H1 (cell line): ENCODE data around the gene RGS2. TPM values are rescaled to one million over a fixed set of nuclear protein-coding genes. Genes with fewer than 3 reads are reported as not detected.
A peak's percentile ranks its signal among the peaks of the same experiment; 100 is the strongest.

ENCODE experiments used
- CTCF ChIA-PET: fragments of 300-600 bp; sonication (Branson Sonifier 250); formaldehyde crosslinking; loops from one replicate; lab custom pipeline; 2021; ENCODE audit not compliant: partially characterized antibody; lab: Charles Lee
- POLR2A ChIA-PET: fragments of 300-600 bp; sonication (Branson Sonifier 250); formaldehyde crosslinking; loops from one replicate; lab custom pipeline; 2021; ENCODE audit warnings: inconsistent platforms; ENCODE audit not compliant: partially characterized antibody; lab: Charles Lee
- DNase-seq, 2 experiments: peaks; one replicate each; pipeline versions ENCODE4 v3.0.0 to v3.0.0-alpha.2; 2010 to 2022; ENCODE audit warnings: low spot score in 2 of 2, low read depth in 1 of 2, mixed read lengths in 1 of 2
- FAIRE-seq: peaks from 2 replicates; lab custom pipeline; 2011; peaks lifted over from hg19 to GRCh38; lab: Jason Lieb, UNC
- H2AFZ ChIP-seq: 2 replicates; pipeline ENCODE4 v1.8.1; 2012; ENCODE audit warnings: low read length, inconsistent platforms
- H2AK5ac ChIP-seq: 2 replicates; pipeline ENCODE4 v1.6.1; 2013; ENCODE audit warnings: low read depth, low read length
- H2BK120ac ChIP-seq: replicated peaks from 2 replicates; pipeline ENCODE3; 2013; ENCODE audit warnings: low read depth, low read length, inconsistent platforms
- H2BK12ac ChIP-seq: 2 replicates; pipeline ENCODE4 v1.6.1; 2013; ENCODE audit warnings: low read depth, low read length
- H2BK15ac ChIP-seq: 2 replicates; pipeline ENCODE4 v1.6.1; 2013; ENCODE audit warnings: low read length
- H2BK20ac ChIP-seq: 2 replicates; pipeline ENCODE4 v1.6.1; 2013; ENCODE audit warnings: low read length
- H2BK5ac ChIP-seq: 2 replicates; pipeline ENCODE4 v1.6.1; 2013; ENCODE audit warnings: low read depth, low read length
- H3K14ac ChIP-seq: 2 replicates; pipeline ENCODE4 v1.6.1; 2013; ENCODE audit warnings: inconsistent platforms; ENCODE audit not compliant: insufficient read length
- H3K18ac ChIP-seq: 2 replicates; pipeline ENCODE4 v1.6.1; 2013; ENCODE audit warnings: low read length; ENCODE audit errors: extremely low read depth
- H3K23ac ChIP-seq: 2 replicates; pipeline ENCODE4 v1.6.1; 2013; ENCODE audit warnings: inconsistent platforms; ENCODE audit not compliant: insufficient read length
- H3K23me2 ChIP-seq: 2 replicates; pipeline ENCODE4 v1.6.1; 2013; ENCODE audit warnings: low read depth, low read length
- H3K27ac ChIP-seq: 2 replicates; pipeline ENCODE4 v1.6.1; 2011; ENCODE audit warnings: low read depth, low read length, inconsistent platforms
- H3K27me3 ChIP-seq, 4 experiments: replicated peaks in 1 of 4; 1 replicate in 1 of 4; 2 replicates in 3 of 4; pipeline versions ENCODE4 v1.6.1 to v1.8.1; 2011 to 2013; ENCODE audit warnings: low read length in 3 of 4, mild to moderate bottlenecking in 3 of 4, inconsistent platforms in 2 of 4, mixed read lengths in 2 of 4, moderate library complexity in 1 of 4; ENCODE audit not compliant: control insufficient read depth in 3 of 4, insufficient read depth in 3 of 4; ENCODE audit errors: extremely low read depth in 1 of 4
- H3K36me3 ChIP-seq, 4 experiments: 2 replicates each; pipeline versions ENCODE4 v1.6.1 to v1.8.1; 2011 to 2013; ENCODE audit warnings: mild to moderate bottlenecking in 4 of 4, low read length in 3 of 4, moderate library complexity in 2 of 4, control low read depth in 1 of 4, inconsistent platforms in 1 of 4; ENCODE audit not compliant: insufficient read depth in 4 of 4, control insufficient read depth in 2 of 4
- H3K4ac ChIP-seq: replicated peaks from 2 replicates; pipeline ENCODE3; 2013; ENCODE audit warnings: low read length, low read depth, mixed read lengths, inconsistent platforms; ENCODE audit not compliant: insufficient read length
- H3K4me1 ChIP-seq, 4 experiments: replicated peaks in 1 of 4; 1 replicate in 1 of 4; 2 replicates in 3 of 4; pipeline versions ENCODE4 v1.6.1 to v1.8.1; 2011 to 2013; ENCODE audit warnings: low read length in 3 of 4, inconsistent platforms in 2 of 4, mixed read lengths in 1 of 4; ENCODE audit not compliant: insufficient read depth in 4 of 4, control insufficient read depth in 3 of 4
- H3K4me2 ChIP-seq, 2 experiments: 2 replicates each; pipeline versions ENCODE4 v1.6.1 to v1.8.1; 2011 to 2013; ENCODE audit warnings: low read depth in 2 of 2, low read length in 2 of 2, control low read depth in 1 of 2, inconsistent platforms in 1 of 2, mild to moderate bottlenecking in 1 of 2; ENCODE audit not compliant: insufficient read depth in 1 of 2
- H3K4me3 ChIP-seq, 4 experiments: fragments of 200-600, 300-600 bp in 1 of 4; sonication (generic), shearing (Covaris generic), sonication (Bioruptor Twin) in 1 of 4; 2 replicates each; pipeline versions ENCODE4 v1.5.1 to v1.8.1; 2011 to 2016; ENCODE audit warnings: low read length in 4 of 4, low read depth in 3 of 4, control low read depth in 2 of 4, inconsistent platforms in 2 of 4, mild to moderate bottlenecking in 2 of 4, mixed read lengths in 1 of 4, moderate library complexity in 1 of 4; ENCODE audit not compliant: insufficient read depth in 2 of 4; ENCODE audit errors: extremely low read depth in 1 of 4
- H3K56ac ChIP-seq: replicated peaks from 2 replicates; pipeline ENCODE3; 2013; ENCODE audit warnings: low read depth, mild to moderate bottlenecking, mixed read lengths, low read length, inconsistent platforms; ENCODE audit not compliant: insufficient read length
- H3K79me1 ChIP-seq: 2 replicates; pipeline ENCODE4 v1.6.1; 2013; ENCODE audit warnings: low read depth, low read length, control low read depth
- H3K79me2 ChIP-seq, 2 experiments: 2 replicates each; pipeline versions ENCODE4 v1.6.1 to v1.8.1; 2012 to 2013; ENCODE audit warnings: low read length in 2 of 2, mild to moderate bottlenecking in 2 of 2, inconsistent platforms in 1 of 2; ENCODE audit not compliant: insufficient read depth in 2 of 2, control insufficient read depth in 1 of 2
- H3K9ac ChIP-seq, 4 experiments: replicated peaks in 1 of 4; 1 replicate in 1 of 4; 2 replicates in 3 of 4; pipeline versions ENCODE4 v1.6.1 to v1.8.1; 2011 to 2013; ENCODE audit warnings: low read depth in 3 of 4, low read length in 3 of 4, control low read depth in 2 of 4, mild to moderate bottlenecking in 2 of 4, moderate library complexity in 2 of 4, inconsistent platforms in 1 of 4; ENCODE audit errors: extremely low read depth in 1 of 4
- H3K9me3 ChIP-seq, 2 experiments: 2 replicates each; pipeline versions ENCODE4 v1.6.1 to v1.8.1; 2012 to 2013; ENCODE audit warnings: mild to moderate bottlenecking in 2 of 2, moderate library complexity in 2 of 2, control low read depth in 1 of 2, inconsistent platforms in 1 of 2, low read depth in 1 of 2, low read length in 1 of 2, mixed read lengths in 1 of 2; ENCODE audit not compliant: insufficient read depth in 2 of 2
- H4K20me1 ChIP-seq, 2 experiments: replicated peaks in 1 of 2; 2 replicates each; pipeline versions ENCODE3 to v1.8.1; 2011 to 2013; ENCODE audit warnings: inconsistent platforms in 2 of 2, low read length in 2 of 2, mild to moderate bottlenecking in 1 of 2; ENCODE audit not compliant: insufficient read depth in 2 of 2, control insufficient read depth in 1 of 2
- H4K5ac ChIP-seq: 2 replicates; pipeline ENCODE4 v1.6.1; 2013; ENCODE audit warnings: low read length, low read depth, mixed read lengths, inconsistent platforms; ENCODE audit not compliant: insufficient read length
- H4K8ac ChIP-seq: 2 replicates; pipeline ENCODE4 v1.8.0; 2013; ENCODE audit warnings: mild to moderate bottlenecking, moderate library complexity, low read length, inconsistent platforms; ENCODE audit not compliant: insufficient read depth; ENCODE audit errors: extremely low read depth
- H4K91ac ChIP-seq: replicated peaks from 2 replicates; pipeline ENCODE3; 2013; ENCODE audit warnings: low read length, mixed read lengths, inconsistent platforms; ENCODE audit not compliant: insufficient read length
- BACH1 ChIP-seq: IDR thresholded peaks from 2 replicates; pipeline ENCODE4 v1.6.1; 2012; ENCODE audit warnings: low read length, improper control_type of control experiment
- BCL11A ChIP-seq, 2 experiments: IDR thresholded peaks; one replicate each; pipeline ENCODE4 v1.6.1; 2011; ENCODE audit warnings: low read depth in 2 of 2, low read length in 2 of 2, mild to moderate bottlenecking in 2 of 2
- CBX8 ChIP-seq: fragments of 300-800, 300-1000 bp; sonication (generic); IDR thresholded peaks from 2 replicates; pipeline ENCODE4 v1.7.1; 2016; ENCODE audit warnings: low read depth, low read length, borderline replicate concordance
- CEBPB ChIP-seq: IDR thresholded peaks from 2 replicates; pipeline ENCODE4 v1.6.1; 2012; ENCODE audit warnings: low read depth, low read length
- EP300 ChIP-seq, 2 experiments: IDR thresholded peaks; 1 replicate in 1 of 2; 2 replicates in 1 of 2; pipeline ENCODE4 v1.6.1; 2011 to 2012; ENCODE audit warnings: low read depth in 2 of 2, low read length in 2 of 2, mild to moderate bottlenecking in 2 of 2, borderline replicate concordance in 1 of 2, inconsistent platforms in 1 of 2, moderate library complexity in 1 of 2
- FOSL1 ChIP-seq: IDR thresholded peaks from 2 replicates; pipeline ENCODE4 v1.6.1; 2011; ENCODE audit warnings: mild to moderate bottlenecking, low read depth, low read length, moderate library complexity; ENCODE audit not compliant: insufficient read depth
- HDAC2 ChIP-seq, 2 experiments: fragments of 300-600 bp in 1 of 2; sonication (generic) in 1 of 2; IDR thresholded peaks; 2 replicates each; pipeline ENCODE4 v1.6.1; 2011 to 2012; ENCODE audit warnings: low read depth in 2 of 2, low read length in 2 of 2, mild to moderate bottlenecking in 2 of 2, moderate library complexity in 2 of 2, borderline replicate concordance in 1 of 2, inconsistent platforms in 1 of 2
- KDM1A ChIP-seq: fragments of 200-600, 300-600 bp; sonication (generic); IDR thresholded peaks from 2 replicates; pipeline ENCODE4 v1.7.1; 2016; ENCODE audit warnings: mild to moderate bottlenecking, low read length, borderline replicate concordance
- KDM4A ChIP-seq: IDR thresholded peaks from one replicate; pipeline ENCODE4 v1.7.1; 2012; ENCODE audit warnings: low read depth, mild to moderate bottlenecking, moderate library complexity, low read length, inconsistent platforms; ENCODE audit not compliant: severe bottlenecking
- POLR2A ChIP-seq, 2 experiments: IDR thresholded peaks; 1 replicate in 1 of 2; 2 replicates in 1 of 2; pipeline ENCODE4 v1.6.1; 2011; ENCODE audit warnings: low read depth in 2 of 2, low read length in 2 of 2, mild to moderate bottlenecking in 2 of 2; ENCODE audit errors: control extremely low read depth in 1 of 2
- SP1 ChIP-seq: IDR thresholded peaks from 2 replicates; pipeline ENCODE4 v1.6.1; 2011; ENCODE audit warnings: low read depth, low read length
- SP4 ChIP-seq: IDR thresholded peaks from 2 replicates; pipeline ENCODE4 v1.6.1; 2012; ENCODE audit warnings: low read length, inconsistent platforms
- TBP ChIP-seq: IDR thresholded peaks from 2 replicates; pipeline ENCODE4 v1.6.1; 2011; ENCODE audit warnings: low read depth, low read length, improper control_type of control experiment
- WGBS, 2 experiments: shearing (Covaris generic) in 1 of 2; methylation state at CpG; one replicate each; pipeline versions ENCODE4 v1.1.6 to v1.1.7; 2013 to 2015; ENCODE audit warnings: low lambda C conversion rate in 2 of 2, mixed read lengths in 2 of 2, inconsistent platforms in 1 of 2, low coverage in 1 of 2, missing lambda C conversion rate in 1 of 2; ENCODE audit not compliant: insufficient replicate concordance in 2 of 2, insufficient coverage in 1 of 2, insufficient read length in 1 of 2; ENCODE audit errors: extremely low coverage in 1 of 2, missing lambda C conversion rate in 1 of 2; 5-methylcytosine and 5-hydroxymethylcytosine counted together
- polyA plus RNA-seq, 7 experiments: library from polyadenylated mRNA; depleted of rRNA in 3 of 7; stranded (reverse) in 5 of 7; unstranded in 2 of 7; fragments of >200 nt in 5 of 7; fragments of 200-250 nt in 2 of 7; gene quantifications; 1 replicate in 5 of 7; 2 replicates in 1 of 7; 4 replicates in 1 of 7; pipeline versions ENCODE4 v1.2.1 to v1.2.3, GENCODE V29; 2011 to 2013; ENCODE audit warnings: missing spikeins in 2 of 7, mixed read lengths in 2 of 7
- total RNA-seq: library from RNA; stranded (reverse); fragmentation: NEBNext Ultra II Directional; extraction: Animal tissue kit (Norgen Biotek cat#: 25700); gene quantifications from 2 replicates; pipeline ENCODE4 v1.2.1, GENCODE V29; 2021

Gene RGS2
- total and polyA plus RNA-seq, 2 of the 8 experiments (the other 6 are each of a cell fraction or from before 2014, with no cell fraction given): 9.1 to 17.0 TPM

DNA sequence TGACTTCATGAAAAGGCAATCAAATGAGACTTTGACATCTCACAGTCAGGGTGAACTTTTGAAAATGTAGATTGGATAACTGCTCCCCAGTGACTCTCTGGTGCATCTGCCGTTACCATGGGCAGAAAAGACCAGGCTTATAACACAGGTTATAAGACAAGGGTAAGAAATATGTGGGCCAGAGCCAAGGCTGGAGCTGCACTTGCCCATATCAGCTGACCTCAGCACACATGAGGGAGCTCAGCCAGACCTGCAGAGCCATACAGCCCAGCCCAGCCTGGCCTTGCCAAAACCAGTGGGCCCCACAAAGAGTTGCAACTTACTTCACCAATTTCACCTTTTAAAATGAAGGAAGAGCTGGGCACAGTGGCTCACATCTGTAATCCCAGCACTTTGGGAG, 11.7 kb upstream of the RGS2 start:
- no peak overlapping the region for H2AK5ac ChIP-seq
- POLR2A ChIA-PET: interaction anchor here (0.8 to 4.0 kb wide), 2 partner anchors 9 to 12 kb away, joined by 3 to 17 read pairs; partner anchors contain the start of gene RGS2
- H3K18ac ChIP-seq: no peak overlapping the region
- no peak overlapping the region for H4K91ac ChIP-seq
- no peaks in the 10 kb centered on the region; the same call in 1 of the 2 replicates for H3K23me2 ChIP-seq
- FAIRE-seq: no peak
- no peak overlapping the region for H3K9ac ChIP-seq
- H3K56ac ChIP-seq: no peak overlapping the region
- no peak overlapping the region for H3K4me3 ChIP-seq
- H2BK15ac ChIP-seq: no peak overlapping the region
- no peak overlapping the region for H2BK20ac ChIP-seq
- H3K79me2 ChIP-seq: no peaks in the 10 kb centered on the region
- no peak overlapping the region for H3K4me2 ChIP-seq
- H3K4ac ChIP-seq: no peak overlapping the region
- no peaks in the 10 kb centered on the region for H3K9me3 ChIP-seq
- H3K23ac ChIP-seq: no peak overlapping the region
- no peaks in the 10 kb centered on the region for H3K36me3 ChIP-seq
- H2BK120ac ChIP-seq: no peak overlapping the region
- no peak overlapping the region for H2AFZ ChIP-seq
- no peak for DNase-seq
- CTCF ChIA-PET: interaction anchor here (0.6 to 3.9 kb wide), 6 partner anchors 8 to 320 kb away, joined by 3 to 27 read pairs (median 4); partner anchors contain the start of gene RGS2
- H3K27ac ChIP-seq: no peak overlapping the region
- no peaks in the 10 kb centered on the region for H4K20me1 ChIP-seq
- no peaks in the 10 kb centered on the region for H3K27me3 ChIP-seq
- WGBS, 2 experiments: 90% methylated on average over 1 of the region's 1 CpG; no CpG with 5 or more reads in 1 of the 2 experiments
- H3K79me1 ChIP-seq: no peaks in the 10 kb centered on the region
- no peak overlapping the region for H3K14ac ChIP-seq
- H3K4me1 ChIP-seq: peaks cover 3 to 10% (median 5%) of the 10 kb centered on the region in 4 experiments; a peak in 4 of 7 replicates
- peak overlapping the region; percentile 1; the same call in 1 of the 2 replicates for H2BK5ac ChIP-seq
- H4K5ac ChIP-seq: no peak overlapping the region
- H2BK12ac ChIP-seq: no peak overlapping the region
- H4K8ac ChIP-seq: no peak overlapping the region
- TF ChIP-seq HDAC2 (IDR thresholded peaks at IDR 0.05; ENCODE audit: borderline replicate concordance in 1 of 2, low read depth in 2 of 2, low read length in 2 of 2) (no peak), KDM4A (no peak), FOSL1 (no peak), BCL11A (IDR thresholded peaks at IDR 0.05; ENCODE audit: low read depth in 2 of 2, low read length in 2 of 2) (no peak), SP4 (no peak), SP1 (no peak), EP300 (IDR thresholded peaks at IDR 0.05; ENCODE audit: borderline replicate concordance in 1 of 2, low read depth in 2 of 2, low read length in 2 of 2) (no peak), POLR2A (IDR thresholded peaks at IDR 0.05; ENCODE audit: control extremely low read depth in 1 of 2, low read depth in 2 of 2, low read length in 2 of 2) (no peak), CEBPB (no peak), CBX8 (no peak), TBP (no peak), BACH1 (no peak), KDM1A (no peak)
